Astrocyte (in vitro differentiated cells and primary cell): ENCODE results near the gene VRTN.

Source experiments
- EZH2 ChIP-seq: IDR thresholded peaks from 2 replicates; pipeline ENCODE4 v1.6.1; 2012; ENCODE audit warnings: mild to moderate bottlenecking, low read length, inconsistent platforms; ENCODE audit not compliant: insufficient read depth
- TF ChIP-seq, protein P1 (sequence below): IDR thresholded peaks from 2 replicates; pipeline ENCODE4 v1.5.1; 2011; ENCODE audit warnings: low read depth, mild to moderate bottlenecking, inconsistent platforms, low read length, moderate library complexity; ENCODE audit not compliant: insufficient read depth

DNA sequence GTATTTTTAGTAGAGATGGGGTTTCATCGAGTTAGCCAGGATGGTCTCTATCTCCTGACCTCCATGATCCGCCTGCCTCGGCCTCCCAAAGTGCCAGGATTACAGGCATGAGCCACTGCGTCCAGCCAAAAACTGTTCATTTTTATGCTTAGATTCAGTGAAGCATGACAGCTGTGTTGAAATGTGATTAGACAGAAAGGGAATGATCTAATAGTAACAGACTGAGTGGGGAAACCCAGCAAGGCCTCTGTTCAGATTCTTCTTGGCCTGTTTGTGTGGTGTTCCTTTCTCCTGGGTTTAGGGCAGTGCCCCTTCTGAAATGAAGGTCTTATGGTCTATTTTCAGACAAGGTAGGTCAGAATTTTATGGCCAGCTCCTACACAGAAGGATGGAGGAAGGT lies 33.7 kb upstream of the VRTN start:
- TF ChIP-seq, protein P1, sequence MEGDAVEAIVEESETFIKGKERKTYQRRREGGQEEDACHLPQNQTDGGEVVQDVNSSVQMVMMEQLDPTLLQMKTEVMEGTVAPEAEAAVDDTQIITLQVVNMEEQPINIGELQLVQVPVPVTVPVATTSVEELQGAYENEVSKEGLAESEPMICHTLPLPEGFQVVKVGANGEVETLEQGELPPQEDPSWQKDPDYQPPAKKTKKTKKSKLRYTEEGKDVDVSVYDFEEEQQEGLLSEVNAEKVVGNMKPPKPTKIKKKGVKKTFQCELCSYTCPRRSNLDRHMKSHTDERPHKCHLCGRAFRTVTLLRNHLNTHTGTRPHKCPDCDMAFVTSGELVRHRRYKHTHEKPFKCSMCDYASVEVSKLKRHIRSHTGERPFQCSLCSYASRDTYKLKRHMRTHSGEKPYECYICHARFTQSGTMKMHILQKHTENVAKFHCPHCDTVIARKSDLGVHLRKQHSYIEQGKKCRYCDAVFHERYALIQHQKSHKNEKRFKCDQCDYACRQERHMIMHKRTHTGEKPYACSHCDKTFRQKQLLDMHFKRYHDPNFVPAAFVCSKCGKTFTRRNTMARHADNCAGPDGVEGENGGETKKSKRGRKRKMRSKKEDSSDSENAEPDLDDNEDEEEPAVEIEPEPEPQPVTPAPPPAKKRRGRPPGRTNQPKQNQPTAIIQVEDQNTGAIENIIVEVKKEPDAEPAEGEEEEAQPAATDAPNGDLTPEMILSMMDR: no peak
- TF ChIP-seq EZH2: no peak
